H4 (cell line): ENCODE results near the gene TNFRSF21. TPM values are rescaled to one million over a fixed set of nuclear protein-coding genes. Genes with fewer than 3 reads are reported as not detected.
"Not testable (repeated sequence)": the region's sequence is repeated elsewhere in the genome, so short reads cannot be mapped to it uniquely, and the experiment has no call there.

ENCODE experiments used
- DNase-seq: peaks from one replicate; pipeline ENCODE4 v3.0.0-alpha.2; 2015; ENCODE audit warnings: low spot score
- total RNA-seq: library from RNA; depleted of rRNA; stranded (reverse); fragments of >200 nt; shearing (Covaris generic); gene quantifications from 2 replicates; pipeline ENCODE4 v1.2.3, GENCODE V29; 2014

TNFRSF21 gene
- total RNA-seq, 1 experiment from 2014 or later: 7.7 TPM

GRCh38 chr6:47288267-47289090 is 21.2 kb downstream of the TNFRSF21 start:
- no peak for DNase-seq

- no peak for DNase-seq
These were observed 23.4 kb downstream of the TNFRSF21 start for GRCh38 chr6:47286301-47286700.

- DNase-seq: no peak
These were observed 25.7 kb downstream of the TNFRSF21 start for GRCh38 chr6:47283993-47284392.

DNA sequence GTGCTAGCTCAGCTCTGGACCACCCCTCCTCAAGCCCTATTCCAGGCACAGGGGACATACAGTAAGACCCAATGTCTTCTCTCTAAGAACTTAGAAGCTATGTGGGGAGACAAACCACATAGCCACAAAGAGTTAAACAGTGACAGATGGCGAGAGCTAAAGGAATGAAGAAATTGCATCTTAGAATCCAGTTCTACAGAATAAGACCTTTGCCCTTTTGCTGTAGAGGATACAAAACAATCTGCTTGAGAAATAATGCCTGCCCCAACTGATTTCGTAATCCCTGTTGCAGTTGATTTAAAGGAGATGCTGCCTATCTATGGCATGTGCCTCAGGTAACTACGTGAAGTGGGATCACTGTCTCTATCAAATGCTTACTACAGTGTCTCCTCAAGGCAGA is 31.2 kb downstream of the TNFRSF21 start:
- peak; percentile 18 for DNase-seq

DNA sequence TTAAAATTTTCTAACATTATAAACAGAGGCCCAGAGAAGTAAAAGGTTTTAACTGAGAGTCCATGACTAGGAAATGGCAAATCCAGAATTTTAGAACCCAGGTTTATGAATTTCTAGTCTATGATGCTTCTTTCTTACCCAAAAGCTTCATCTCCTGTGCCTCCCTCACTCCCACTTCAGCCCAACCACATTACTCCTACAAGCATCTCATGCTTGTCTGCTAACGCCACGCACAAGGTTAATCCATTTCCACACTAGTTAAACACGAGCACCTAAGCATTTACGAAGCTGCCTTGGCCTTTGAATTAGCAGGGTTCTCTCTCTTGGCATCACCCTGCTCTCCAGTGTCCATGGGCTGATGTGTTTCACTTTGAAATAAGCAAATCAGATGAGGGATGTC is 32.0 kb downstream of the TNFRSF21 start:
- no peak for DNase-seq

GRCh38 chr6:47276377-47276776 is 33.3 kb downstream of the TNFRSF21 start:
- no peak for DNase-seq

GRCh38 chr6:47275640-47276039 is 34.1 kb downstream of the TNFRSF21 start:
- no peak for DNase-seq

- DNase-seq: not testable (repeated sequence)
These were observed 34.6 kb downstream of the TNFRSF21 start for GRCh38 chr6:47275132-47275531.

- DNase-seq: no peak
These were observed 41.0 kb downstream of the TNFRSF21 start for GRCh38 chr6:47268572-47269187.

DNA sequence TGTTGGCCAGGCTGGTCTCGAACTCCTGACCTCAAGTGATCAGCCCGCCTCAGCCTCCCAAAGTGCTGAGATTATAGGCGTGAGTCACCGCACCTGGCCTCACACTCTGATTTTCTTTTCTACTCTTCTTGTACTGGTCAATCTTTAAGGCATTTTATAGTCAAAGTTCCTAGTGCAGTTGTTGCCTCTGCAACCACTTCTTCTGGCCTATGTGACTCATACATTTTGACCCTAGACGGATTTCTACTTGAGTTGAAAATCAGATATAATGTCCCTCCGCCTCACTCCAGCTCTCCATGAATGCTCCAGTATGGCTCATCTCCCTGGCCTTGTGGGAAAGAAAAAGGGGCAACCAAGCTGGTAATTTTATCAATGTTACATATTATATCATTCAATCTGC is 42.4 kb downstream of the TNFRSF21 start:
- DNase-seq: no peak

DNA sequence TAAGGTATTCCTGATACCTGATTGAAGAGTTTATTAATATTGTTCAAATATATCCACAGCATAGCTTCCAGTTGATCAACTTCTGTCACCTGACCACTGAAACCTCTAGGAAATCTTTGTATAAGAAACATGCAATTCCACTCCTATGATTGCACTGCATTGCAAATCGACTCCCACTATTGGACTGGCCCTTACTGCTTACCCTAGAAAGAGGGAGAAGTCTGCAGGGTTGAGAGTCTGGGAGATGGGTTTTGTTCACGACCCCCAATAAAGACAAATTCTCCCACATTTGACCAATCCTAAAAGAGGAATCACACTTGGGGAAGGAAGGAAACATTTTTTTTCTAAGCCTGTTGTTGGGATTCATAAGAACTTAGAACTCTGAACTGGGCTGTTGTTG is 43.7 kb downstream of the TNFRSF21 start:
- no peak for DNase-seq

DNA sequence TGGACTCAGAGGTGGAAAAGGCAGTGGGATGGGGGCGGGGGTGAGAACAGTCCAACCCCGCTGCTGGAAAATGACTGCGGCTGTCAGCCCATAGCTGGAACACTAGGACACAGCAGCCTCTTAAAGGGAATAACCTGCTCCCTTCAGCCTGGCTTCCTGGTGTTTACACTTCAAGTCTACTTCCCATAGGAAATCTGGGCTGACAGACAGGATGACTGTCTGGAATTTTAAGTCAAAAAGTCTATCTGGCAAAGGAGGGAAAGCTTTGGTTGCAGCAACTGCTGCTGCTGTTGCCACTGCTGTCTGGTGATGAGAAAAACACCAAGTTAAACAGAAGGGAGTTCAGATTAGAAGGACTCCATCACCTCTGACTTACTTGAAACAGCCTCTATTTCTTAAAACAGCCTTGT is 44.9 kb downstream of the TNFRSF21 start:
- no peak for DNase-seq

DNA sequence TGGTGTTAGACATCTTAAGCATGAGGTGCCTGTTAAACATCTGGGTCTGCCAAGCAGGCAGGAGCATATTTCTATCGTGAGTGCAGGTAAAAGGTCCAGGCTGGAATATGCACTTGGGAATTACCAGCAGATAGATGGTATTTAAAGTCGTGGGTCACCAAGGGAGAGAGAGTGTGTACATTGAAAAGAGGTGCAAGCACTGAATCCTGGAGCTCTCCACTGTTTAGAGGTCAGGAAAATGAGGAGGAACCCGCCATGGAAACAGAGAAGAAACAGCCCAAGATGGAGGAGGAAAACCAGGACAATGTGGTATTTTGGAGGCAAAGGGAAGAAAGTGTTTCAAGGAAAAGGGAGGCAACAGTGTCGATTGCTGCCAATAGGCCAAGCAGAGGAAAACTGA is 46.4 kb downstream of the TNFRSF21 start:
- DNase-seq: no peak

GRCh38 chr6:47262231-47262630 is 47.5 kb downstream of the TNFRSF21 start:
- no peak for DNase-seq

- DNase-seq: no peak
These were observed 48.5 kb downstream of the TNFRSF21 start for GRCh38 chr6:47261191-47261590.

GRCh38 chr6:47260021-47260420 is 49.7 kb downstream of the TNFRSF21 start:
- DNase-seq: no peak

DNA sequence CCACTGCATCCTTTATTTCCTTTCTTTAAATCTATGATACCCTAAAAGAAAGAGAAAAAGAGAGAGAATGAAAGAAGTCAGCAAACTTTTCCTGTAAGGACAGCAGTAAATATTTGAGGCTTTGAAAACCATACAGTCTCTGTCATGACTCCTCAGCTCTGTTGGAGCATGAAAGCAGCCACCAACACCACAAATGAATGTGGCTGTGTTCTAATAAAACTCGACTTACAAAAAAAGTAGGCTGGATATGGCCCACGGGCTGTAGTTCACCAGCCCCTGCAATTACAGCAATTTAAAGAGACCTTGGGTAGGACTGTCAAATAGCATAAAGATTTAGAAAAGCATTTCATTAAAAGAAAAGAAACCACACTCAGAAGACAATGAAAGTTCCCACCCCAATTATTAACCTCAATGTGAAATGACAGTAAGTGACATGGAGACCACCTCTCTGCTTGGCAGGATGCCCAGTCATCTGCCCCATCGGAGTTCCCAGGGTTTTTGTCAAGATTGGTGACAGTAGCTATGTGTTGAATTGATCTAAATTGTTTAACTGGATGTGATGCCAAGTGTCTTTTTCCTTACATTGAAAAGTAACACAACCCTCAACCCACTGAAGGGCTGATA is 50.9 kb downstream of the TNFRSF21 start:
- no peak for DNase-seq

DNA sequence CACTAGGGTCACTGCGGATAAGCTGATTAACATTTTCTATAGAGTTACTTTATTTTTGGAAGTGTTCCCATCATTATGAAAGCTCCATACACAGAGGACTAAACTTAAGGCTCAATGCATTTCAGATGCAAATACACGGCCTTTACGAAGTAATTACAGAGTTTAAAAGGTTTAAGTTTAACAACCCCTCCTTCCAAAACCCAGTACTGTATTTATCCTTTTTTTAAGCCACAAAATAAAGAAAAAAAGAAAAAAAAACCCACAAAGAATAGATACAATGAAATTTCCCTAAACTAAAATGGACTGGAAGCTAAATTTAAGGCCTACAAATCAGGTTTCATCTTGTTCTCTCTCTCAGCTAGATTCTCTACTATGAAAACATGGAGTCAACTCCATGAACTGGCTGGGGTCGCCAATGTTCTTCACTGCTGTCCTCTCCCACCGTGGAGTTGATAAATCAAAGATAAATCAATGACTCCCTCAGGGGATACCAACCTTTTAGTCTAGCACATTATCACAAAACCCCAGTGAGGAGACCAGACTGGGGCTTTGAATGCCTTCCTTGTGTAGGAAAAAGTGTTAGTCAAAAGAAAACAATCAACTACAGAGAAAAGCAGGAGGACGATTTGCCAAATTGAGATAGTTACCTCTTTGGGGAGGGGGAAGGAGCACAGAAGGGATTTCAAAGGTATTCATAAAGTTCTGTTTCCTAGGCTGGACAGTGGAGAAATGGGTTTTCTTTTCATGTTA is 52.5 kb downstream of the TNFRSF21 start:
- no peak for DNase-seq

DNA sequence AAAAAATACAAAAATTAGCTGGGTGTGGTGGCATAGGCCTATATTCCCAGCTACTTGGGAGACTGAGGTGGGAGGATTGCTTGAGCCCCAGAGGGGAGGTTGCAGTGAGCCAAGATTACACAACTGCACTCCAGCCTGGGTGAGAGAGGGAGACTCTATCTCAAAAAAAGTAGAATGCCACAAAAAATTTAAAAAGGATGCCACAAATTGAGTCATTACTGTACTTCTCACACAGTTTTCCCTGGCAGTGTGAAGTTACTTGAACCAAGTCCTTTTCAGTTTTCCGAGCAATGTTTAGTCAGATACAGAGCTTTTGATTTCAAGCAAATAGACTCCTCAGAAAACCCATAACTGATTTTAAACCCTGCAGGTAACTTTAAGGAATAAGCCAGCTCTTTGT is 53.3 kb downstream of the TNFRSF21 start:
- no peak for DNase-seq

DNA sequence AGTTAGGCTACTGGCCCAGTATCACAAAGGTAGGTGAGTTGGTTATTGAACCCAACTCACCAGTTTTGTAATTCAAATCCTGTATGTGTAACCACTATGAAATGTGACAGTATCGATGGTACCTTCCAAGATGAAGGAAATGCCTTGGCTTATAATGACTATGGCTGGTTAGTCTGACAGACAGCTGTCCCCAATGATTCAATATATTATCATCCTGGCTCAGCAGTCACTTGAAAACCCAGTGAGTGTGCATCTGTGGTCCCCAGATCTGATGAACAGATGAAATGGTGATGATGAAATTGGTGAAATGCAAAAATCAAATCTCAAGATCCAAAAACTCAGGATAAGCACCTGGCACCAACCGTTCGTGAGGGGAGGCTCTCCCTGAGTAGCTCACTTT is 54.8 kb downstream of the TNFRSF21 start:
- no peak for DNase-seq

GRCh38 chr6:47254051-47254450 is 55.7 kb downstream of the TNFRSF21 start:
- DNase-seq: no peak

DNA sequence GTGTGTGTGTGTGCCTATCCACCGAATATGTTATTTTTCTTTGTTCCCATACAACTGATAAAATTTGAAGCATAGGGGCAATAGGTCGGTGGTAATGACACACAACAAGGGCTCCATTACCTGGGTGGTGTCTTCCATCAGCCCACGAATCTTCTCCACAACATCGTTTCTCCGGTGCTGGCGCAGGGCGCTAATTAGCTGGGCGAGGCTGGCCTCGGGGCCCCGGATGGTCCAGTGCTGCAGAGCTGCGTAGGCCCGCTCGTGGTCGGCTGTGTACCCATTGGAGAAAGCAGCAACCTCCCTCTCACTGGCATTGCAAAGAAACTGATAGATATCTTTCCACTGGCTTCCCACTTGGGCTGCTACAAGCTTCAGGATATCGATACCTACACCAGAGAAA is 56.6 kb downstream of the TNFRSF21 start:
- no peak for DNase-seq
